Stimulated activated CD4-positive, alpha-beta T cell treated with anti-CD3 and anti-CD28 coated beads, Interleukin-12 subunit alpha, Interleukin-12 subunit beta, amount 100 ng/mL, for 48 hours (primary cell): ENCODE data around the gene ARHGEF4.

Experiments used
- DNase-seq, 3 donors: peaks; one replicate each; pipeline ENCODE4 v3.0.0-alpha.2; 2020; ENCODE audit warnings: low read depth in 2 of 3, low spot score in 1 of 3

ARHGEF4 gene

GRCh38 chr2:131035112-131035825 lies 198.6 kb downstream of the ARHGEF4 start:
- no peak for DNase-seq

GRCh38 chr2:131035826-131036231 lies 199.1 kb downstream of the ARHGEF4 start:
- DNase-seq = no peak

- DNase-seq = no peak
These were observed 199.6 kb downstream of the ARHGEF4 start for GRCh38 chr2:131036269-131036668.

GRCh38 chr2:131036696-131037397 lies 200.1 kb downstream of the ARHGEF4 start:
- no peak for DNase-seq

- DNase-seq = no peak
These were observed 200.9 kb downstream of the ARHGEF4 start for GRCh38 chr2:131037398-131038257.

- DNase-seq = no peak
These were observed 201.8 kb downstream of the ARHGEF4 start for GRCh38 chr2:131038258-131039100.

GRCh38 chr2:131039101-131039440 lies 202.4 kb downstream of the ARHGEF4 start:
- DNase-seq = no peak

GRCh38 chr2:131039535-131039907 lies 202.8 kb downstream of the ARHGEF4 start:
- DNase-seq = no peak

- DNase-seq = no peak
These were observed 203.4 kb downstream of the ARHGEF4 start for GRCh38 chr2:131039908-131040660.

GRCh38 chr2:131040661-131041401 lies 204.1 kb downstream of the ARHGEF4 start:
- DNase-seq = no peak

- DNase-seq = no peak
These were observed 204.9 kb downstream of the ARHGEF4 start for GRCh38 chr2:131041402-131042147.

- no peak for DNase-seq
These were observed 205.5 kb downstream of the ARHGEF4 start for GRCh38 chr2:131042148-131042775.

- DNase-seq = no peak
These were observed 206.7 kb downstream of the ARHGEF4 start for GRCh38 chr2:131043199-131044074.

GRCh38 chr2:131044075-131044756 lies 207.5 kb downstream of the ARHGEF4 start:
- DNase-seq = no peak

- no peak for DNase-seq
These were observed 208.0 kb downstream of the ARHGEF4 start for GRCh38 chr2:131044757-131045150.

- no peak for DNase-seq
These were observed 208.7 kb downstream of the ARHGEF4 start for GRCh38 chr2:131045286-131046027.
